GM21717 (cell line): ENCODE measurements around the gene KRTAP10-12.

Source experiments
- ATAC-seq: cut with Tn5 transposase; IDR thresholded peaks from one replicate; pipeline ENCODE4 v1.9.1; 2021; ENCODE audit warnings: mild to moderate bottlenecking, moderate library complexity; ENCODE audit not compliant: unreplicated experiment

KRTAP10-12 gene

DNA sequence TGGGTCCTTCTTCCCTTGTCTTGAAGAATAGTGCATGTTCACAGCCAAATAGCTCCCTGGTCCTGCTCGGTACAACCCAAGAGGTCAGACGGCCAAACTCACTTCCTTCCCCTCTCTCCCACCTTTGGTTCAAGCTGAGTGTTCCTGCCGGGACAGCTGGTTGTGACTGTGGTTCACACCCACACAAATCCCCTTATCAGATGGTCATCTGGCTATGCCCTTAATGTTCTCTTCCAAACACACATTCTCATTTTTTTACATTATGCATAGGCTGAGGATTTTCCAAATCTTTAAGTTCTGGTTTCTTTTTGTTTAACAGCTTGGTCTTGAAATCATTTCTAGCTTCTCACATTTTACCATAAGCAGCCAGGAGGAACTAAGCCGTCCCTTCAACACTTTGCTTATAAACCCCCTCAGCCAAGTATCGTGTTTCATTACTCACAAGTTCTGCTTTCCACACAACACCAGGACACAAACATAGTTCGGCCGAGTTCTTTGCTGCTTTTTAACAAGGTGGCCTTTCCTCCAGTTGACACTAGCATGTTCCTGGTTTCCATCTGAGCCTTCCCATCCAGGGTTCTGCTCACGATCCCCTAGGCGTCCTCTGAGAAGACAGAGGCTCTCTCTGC, 34.1 kb downstream of the KRTAP10-12 start:
- no peak for ATAC-seq

DNA sequence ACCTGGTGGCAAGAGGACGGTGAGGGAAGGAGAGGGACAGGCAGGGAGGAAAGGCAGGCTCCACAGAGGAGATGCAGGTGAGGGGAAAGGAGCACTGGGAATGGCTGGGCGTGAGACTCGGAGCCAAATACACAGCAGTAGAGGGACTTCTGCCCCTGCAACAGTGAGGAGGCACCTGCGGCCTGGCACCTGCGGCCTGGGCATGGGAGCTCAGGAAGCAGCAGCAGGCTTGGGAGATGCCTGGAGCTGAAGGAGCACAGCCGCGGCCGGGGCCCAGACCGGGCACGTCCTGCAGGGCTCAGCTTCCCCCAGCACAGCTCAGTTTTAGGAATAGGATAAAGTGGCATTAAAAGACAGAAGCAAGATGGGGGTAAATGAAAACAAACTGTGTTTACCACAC, 35.3 kb downstream of the KRTAP10-12 start:
- ATAC-seq: no peak

DNA sequence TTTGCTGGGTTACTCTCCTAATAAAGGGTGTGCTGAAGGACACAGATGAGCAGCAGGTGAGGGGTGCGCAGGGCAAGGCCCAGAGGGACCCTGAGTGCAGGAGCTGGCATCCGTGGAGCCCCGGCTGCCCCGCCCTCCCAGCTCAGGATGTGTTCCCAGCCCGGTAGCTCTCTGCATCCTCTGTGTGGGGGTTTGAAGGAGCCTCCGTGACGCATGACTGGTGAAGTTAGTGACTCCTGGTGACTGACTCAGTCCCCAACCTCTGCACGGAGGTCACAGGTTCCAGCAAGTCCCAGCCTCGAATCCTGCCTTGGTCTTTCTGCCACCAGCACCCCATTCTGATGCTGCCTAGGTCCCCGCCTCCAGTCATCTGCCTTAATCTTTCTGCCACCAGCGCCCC, 36.0 kb downstream of the KRTAP10-12 start:
- ATAC-seq: no peak

DNA sequence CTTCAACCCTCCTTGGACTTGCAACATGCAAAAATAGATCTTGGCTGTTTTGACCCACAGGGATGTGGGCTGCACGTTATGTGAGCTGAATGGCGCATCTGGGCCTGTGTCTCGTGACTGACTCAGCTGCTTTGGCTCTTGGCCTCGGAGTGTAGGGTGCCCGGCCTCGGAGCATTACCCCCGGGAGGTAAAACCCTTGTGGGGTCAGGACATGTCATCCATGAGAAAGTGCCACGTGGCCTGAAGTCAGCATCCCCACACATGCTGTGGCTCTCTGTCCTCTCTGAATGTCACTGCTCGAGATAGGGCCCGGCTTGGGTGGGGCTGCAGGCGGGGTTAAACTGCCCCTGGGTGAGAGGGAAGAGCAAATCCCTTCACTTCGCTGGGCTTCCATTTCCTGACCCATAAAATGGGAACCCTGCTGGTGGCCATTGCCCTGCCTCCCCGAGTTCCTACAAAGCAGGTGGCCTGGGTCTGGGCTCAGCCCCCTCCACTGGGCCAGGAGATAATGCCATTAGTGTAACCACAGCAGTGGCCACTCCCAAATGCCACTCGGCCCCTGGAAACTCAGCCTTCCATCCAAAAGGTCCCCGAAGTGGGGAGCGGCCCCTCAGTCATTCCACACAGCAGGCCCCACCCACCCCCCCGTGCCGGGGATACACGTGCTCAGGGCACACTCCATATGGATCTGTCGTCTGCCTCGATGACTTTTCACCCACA, 37.2 kb downstream of the KRTAP10-12 start:
- no peak for ATAC-seq

DNA sequence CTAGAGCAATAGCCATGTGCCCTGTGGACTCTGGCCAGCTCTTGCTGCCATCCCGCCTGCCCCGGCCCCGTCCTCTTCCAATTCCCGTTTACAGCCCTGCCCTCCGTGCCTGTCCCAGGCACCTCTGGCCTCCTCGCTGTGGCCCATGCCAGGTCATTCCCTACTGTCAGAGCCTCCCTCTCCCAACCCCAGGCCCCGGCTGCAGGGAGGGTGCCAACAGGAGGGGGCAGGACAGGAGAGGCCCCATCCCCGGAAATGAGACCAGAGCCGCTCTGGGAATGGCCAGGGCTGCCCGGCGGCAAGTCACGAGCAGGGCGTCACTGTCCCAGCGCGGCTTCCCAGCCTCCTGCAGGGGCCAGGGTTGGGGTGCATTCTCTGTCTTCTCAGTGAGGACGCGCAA, 37.9 kb downstream of the KRTAP10-12 start:
- no peak for ATAC-seq

DNA sequence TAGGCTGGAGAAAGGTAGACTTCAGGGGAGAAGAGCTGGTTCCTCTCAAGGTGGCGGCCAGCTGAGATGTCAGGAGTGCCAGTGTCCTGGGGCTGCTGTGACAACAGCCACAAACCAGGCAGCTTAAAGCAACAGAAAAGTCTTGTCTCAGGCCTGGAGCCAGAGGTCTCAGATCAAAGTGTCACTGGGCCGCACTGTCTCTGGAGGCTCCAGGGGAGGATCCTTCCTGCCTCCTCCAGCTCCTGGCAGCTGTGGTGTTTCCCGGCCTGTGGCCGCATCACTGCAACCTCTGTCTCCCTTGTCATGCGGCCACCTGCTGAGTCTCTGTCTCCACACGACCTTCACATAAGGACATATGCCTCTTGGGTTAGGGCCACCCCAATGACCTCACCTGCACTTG, 38.8 kb downstream of the KRTAP10-12 start:
- ATAC-seq: no peak

DNA sequence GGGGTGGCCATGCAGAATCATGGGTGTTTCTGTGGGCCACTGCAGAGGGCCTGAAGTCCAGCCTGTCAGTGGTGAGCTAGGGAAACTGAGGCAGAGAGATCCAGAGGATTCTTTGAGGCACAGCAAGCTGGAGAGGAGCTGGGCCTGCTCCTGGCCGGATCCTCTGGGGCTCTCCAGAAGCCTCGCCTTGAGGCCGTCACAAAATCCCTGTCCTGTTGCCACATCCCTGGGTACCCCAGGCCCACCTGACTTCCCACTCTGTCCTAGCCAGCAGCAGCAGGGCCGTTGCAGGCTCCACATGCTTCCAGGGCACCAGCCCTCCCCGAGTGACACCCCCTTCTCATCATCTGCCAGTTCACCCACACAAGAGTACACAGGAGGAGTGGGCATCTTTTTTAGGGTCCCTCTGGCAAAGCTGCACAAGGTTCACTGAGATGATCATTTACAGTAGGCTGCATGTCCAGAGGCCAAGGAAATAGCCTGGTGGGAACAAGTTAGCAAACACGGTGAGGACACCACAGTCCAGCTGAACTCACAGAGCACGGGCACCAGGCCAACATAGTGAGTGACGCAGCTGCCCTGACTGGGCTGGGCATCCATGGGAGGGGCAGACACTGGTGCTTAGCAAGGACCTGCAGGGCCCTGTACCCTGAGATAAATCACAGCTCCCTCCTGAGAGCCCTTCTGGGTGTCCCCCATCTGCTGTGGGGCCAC, 39.5 kb downstream of the KRTAP10-12 start:
- no peak for ATAC-seq

DNA sequence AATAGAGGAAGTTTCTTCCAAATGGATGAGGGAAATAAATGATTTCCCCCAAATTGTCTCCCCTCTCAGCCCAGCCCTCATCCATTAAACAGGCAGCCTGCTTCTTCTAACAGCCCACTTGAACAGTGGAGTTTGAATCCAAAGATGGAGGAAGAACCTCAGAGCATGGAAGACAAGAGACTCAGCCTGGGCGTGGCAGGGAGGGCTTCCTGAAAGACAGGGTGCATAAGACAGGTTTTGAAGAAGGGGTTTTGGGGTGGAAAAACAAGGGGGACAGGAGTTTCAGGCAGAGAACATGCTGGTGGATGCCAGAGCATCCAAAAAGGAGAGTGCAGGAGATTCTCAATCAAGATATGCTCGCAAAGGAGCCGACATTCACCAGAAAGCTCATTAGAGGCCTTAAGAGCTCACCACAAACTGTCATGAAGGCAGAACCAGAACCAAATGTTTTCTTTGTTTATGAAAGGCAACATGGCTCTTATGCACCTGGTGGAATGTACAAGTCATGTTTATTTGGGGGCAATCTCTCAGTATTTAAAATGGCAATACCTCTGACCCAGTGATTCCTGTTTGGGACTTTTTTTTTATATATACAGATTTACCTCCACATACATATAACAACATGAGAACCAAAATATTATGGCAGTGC, 40.9 kb downstream of the KRTAP10-12 start:
- ATAC-seq: no peak

DNA sequence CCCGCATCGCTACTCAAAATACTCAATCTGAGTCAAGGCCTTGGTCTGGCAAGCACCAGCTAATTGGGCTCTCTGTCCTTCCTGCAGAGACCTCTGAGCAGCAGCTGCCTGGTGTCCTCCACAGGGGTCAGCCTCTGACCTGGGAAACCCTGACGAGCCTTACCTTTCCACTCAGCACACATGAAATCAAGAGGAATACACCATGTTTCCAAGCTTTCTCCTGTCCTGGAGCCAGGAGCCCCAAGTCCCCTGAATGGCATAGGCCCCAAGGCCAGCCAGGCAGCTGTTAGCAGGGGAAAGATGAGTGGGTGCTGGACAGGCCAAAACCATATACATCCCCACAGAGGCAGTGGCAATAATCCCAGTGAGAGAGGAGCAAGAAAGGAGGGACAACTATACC, 41.6 kb downstream of the KRTAP10-12 start:
- no peak for ATAC-seq

DNA sequence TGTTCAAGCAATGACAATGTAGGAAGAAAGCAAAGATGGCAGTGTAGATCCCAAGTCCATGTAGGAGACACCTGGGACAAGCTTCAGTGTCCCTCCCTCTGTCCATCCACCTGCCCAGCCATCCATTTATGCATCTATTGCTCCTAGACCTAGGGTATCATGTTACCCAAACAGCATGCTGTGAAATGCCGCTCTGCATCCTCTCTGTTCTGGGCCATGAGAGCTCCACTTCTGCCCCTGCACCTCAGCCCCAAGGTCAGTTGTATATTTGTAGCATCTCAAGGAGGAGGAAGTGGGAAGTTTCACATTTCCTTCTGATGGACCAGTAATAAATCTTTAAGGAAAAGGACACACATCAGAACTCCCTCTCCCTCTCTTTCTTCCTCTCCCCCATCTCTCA, 42.3 kb downstream of the KRTAP10-12 start:
- no peak for ATAC-seq

DNA sequence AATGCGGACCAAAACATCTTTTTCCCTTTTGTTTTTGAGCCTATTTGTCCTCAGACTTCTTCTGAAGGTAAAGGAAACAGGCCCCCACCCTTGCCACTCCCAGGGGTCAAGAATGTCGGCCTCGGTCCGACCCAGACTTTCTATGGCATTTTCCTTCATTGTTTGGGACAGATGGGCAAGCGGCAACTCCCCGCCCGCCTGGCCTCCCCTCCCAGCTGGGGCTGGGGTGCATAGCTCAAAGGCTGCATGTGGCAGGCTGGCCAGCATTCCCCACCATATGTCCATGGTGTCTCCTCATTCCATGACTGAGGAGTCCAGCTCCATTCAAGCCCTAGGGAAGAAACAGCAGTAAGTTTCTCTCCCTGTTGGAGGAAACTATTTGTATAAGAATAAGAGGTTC, 43.8 kb downstream of the KRTAP10-12 start:
- ATAC-seq: no peak

DNA sequence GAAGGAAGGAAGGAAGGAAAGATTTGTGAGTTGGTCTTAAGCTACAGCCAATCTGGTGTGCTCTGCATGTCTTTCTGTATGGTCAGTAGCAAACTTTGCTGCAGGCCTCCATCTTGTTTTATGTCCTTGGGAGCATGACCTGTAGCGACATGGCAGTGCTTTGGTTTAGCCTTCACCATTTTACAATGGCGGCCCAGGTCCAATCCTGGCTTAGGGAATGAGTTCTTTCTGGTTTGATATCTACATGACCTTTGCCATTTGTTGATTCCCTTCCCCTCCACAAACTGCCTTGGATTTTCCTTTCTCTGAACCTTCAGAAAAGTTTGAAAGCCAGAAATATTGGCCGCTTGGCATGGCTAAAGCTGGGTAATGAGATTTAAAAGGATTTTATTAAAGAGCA, 44.9 kb downstream of the KRTAP10-12 start:
- no peak for ATAC-seq

DNA sequence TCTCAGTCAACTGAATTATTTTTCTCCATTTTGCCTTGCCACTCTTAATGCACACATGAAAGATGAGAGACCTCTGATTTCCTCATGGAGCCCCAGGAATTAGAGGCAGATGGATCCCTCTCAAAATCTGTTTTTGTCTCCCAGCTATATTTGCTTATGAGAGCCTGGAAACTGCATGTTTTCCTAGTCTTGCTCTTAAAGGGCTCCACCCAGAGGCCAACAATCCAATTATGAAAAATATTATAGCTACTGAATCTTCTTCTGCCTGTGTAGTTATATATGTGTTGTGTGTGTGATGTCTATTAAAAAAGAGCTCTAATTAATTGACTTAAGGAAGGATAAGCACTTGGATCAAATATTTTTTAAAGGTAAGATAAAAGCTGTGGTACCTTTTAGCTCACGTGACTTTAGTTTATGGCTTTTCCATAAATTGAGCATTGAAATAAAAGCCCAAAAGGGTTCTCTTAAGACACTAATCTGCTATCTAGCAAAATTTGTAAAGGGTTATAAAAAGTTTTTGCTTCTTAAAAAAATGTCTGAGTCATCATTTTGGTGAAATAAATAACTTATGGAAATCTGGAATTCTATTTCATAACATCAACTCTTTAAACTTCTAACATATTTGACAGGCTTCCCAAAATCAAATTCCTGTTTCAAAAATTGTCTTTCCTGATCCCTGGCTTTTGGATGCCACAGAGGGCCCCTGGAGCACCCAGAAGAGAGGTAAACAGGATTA, 45.6 kb downstream of the KRTAP10-12 start:
- ATAC-seq: no peak
